ENCODE data around the gene PDF. TPM values are rescaled to one million over a fixed set of nuclear protein-coding genes. Genes with fewer than 3 reads are reported as not detected.
A peak's percentile ranks its signal among the peaks of the same experiment; 100 is the strongest.

The PDF gene
- total RNA-seq, 2 experiments from 2014 or later = 37.8 to 54.8 TPM

- no peaks in the 10 kb centered on the region for H3K9me3 ChIP-seq (ENCODE audit: low read length)
- intact Hi-C loops (cut with micrococcal nuclease; ENCODE audit: unreplicated experiment) = loop anchor here (1.0 to 10.0 kb wide), 5 partner anchors 8 to 426 kb away; partner anchors contain the start of genes NFAT5, PDF, VPS4A and WWP2
- peaks cover 69% of the 10 kb centered on the region for H3K36me3 ChIP-seq (ENCODE audit: insufficient read depth, low read length)
- BruUV-seq (replicated peaks) = no TSS peak
- TF ChIP-seq CTCF (conservative IDR thresholded peaks at IDR 0.05; ENCODE audit: low read length) (no peak), EZH2phosphoT487 (IDR thresholded peaks at IDR 0.05; ENCODE audit: borderline replicate concordance, low read depth, low read length) (no peak)
- DNase-seq (ENCODE audit: low spot score) = no peak
- H3K4me1 ChIP-seq (ENCODE audit: insufficient read depth, low read length, poor library complexity, severe bottlenecking) = peaks cover 32% of the 10 kb centered on the region
- H3K4me2 ChIP-seq (ENCODE audit: low read length) = peak overlapping the region; percentile 85
- H3K4me3 ChIP-seq (ENCODE audit: low read depth, low read length, poor library complexity, severe bottlenecking) = peak overlapping the region; percentile 94
- ChIA-PET POLR2A (interaction anchor here (0.5 to 1.3 kb wide), 2 partner anchors 10 to 1299 kb away, joined by 3 to 5 read pairs; no protein-coding TSS in a partner anchor), CTCF (ENCODE audit: unreplicated experiment) (no interaction called here)
- peak overlapping the region; percentile 11; the same call in 1 of the 2 replicates for H2AFZ ChIP-seq (ENCODE audit: low read length)
- H4K20me1 ChIP-seq (ENCODE audit: insufficient read depth, low read length) = peaks cover 9% of the 10 kb centered on the region; the same call in 1 of the 2 replicates
- H3K79me2 ChIP-seq (ENCODE audit: insufficient read depth, low read depth, low read length) = peaks cover 57% of the 10 kb centered on the region
- peak overlapping the region; percentile 77 for H3K27ac ChIP-seq (ENCODE audit: low read depth, low read length, poor library complexity, severe bottlenecking)
- no peaks in the 10 kb centered on the region for H3K9me2 ChIP-seq (ENCODE audit: insufficient read depth, low read length)
Measured at GRCh38 chr16:69338557-69339288, 8.3 kb upstream of the PDF start.

- H3K36me3 ChIP-seq (ENCODE audit: insufficient read depth, low read length) = peaks cover 53% of the 10 kb centered on the region
- no peak for TF ChIP-seq EZH2phosphoT487 (IDR thresholded peaks at IDR 0.05; ENCODE audit: borderline replicate concordance, low read depth, low read length)
- no peak for TF ChIP-seq CTCF (conservative IDR thresholded peaks at IDR 0.05; ENCODE audit: low read length)
- peaks cover 24% of the 10 kb centered on the region for H3K4me1 ChIP-seq (ENCODE audit: insufficient read depth, low read length, poor library complexity, severe bottlenecking)
- intact Hi-C loops (cut with micrococcal nuclease; ENCODE audit: unreplicated experiment) = loop anchor here (10.0 kb wide), 1 partner anchor 430 kb away; the partner anchor contains the start of gene WWP2
- H3K9me2 ChIP-seq (ENCODE audit: insufficient read depth, low read length) = no peaks in the 10 kb centered on the region
- H3K79me2 ChIP-seq (ENCODE audit: insufficient read depth, low read depth, low read length) = peaks cover 34% of the 10 kb centered on the region
- H4K20me1 ChIP-seq (ENCODE audit: insufficient read depth, low read length) = peaks cover 1% of the 10 kb centered on the region; the same call in 1 of the 2 replicates
- DNase-seq (ENCODE audit: low spot score) = no peak
- H3K4me3 ChIP-seq (ENCODE audit: low read depth, low read length, poor library complexity, severe bottlenecking) = no peak overlapping the region
- H3K9me3 ChIP-seq (ENCODE audit: low read length) = no peaks in the 10 kb centered on the region
- no peak overlapping the region for H3K27ac ChIP-seq (ENCODE audit: low read depth, low read length, poor library complexity, severe bottlenecking)
- BruUV-seq (replicated peaks) = no TSS peak
- no peak overlapping the region for H3K4me2 ChIP-seq (ENCODE audit: low read length)
- ChIA-PET CTCF (ENCODE audit: unreplicated experiment) (no interaction called here), POLR2A (interaction anchor here (0.5 to 0.6 kb wide), 2 partner anchors 85 to 199 kb away, joined by 4 read pairs; no protein-coding TSS in a partner anchor)
- no peak overlapping the region for H2AFZ ChIP-seq (ENCODE audit: low read length)
Measured at GRCh38 chr16:69334696-69335095, 4.3 kb upstream of the PDF start.

All from OCI-LY7 (cell line).